Measurements from ENCODE around the gene MICAL2. TPM values are rescaled to one million over a fixed set of nuclear protein-coding genes. Genes with fewer than 3 reads are reported as not detected.

MICAL2 gene
- total RNA-seq, 4 donors from 2014 or later: 195 to 499 (median 259) TPM

GRCh38 chr11:12140186-12140793 lies 29.9 kb downstream of the MICAL2 start:
- H3K4me1 ChIP-seq: peaks cover 84 to 97% (median 91%) of the 10 kb centered on the region in 4 donors
- H3K27ac ChIP-seq (replicated peaks in 1 of 4): peak overlapping the region; percentile 84 to 89 (median 86)

GRCh38 chr11:12141283-12141682 lies 30.9 kb downstream of the MICAL2 start:
- DNase-seq (ENCODE audit: extremely low spot score): no peak
- WGBS: 75% methylated on average over 1 of the region's 1 CpG
- Histone ChIP-seq H3K9me3 (no peaks in the 10 kb centered on the region), H3K4me3 (no peak overlapping the region), H3K27me3 (no peaks in the 10 kb centered on the region), H3K4me1 (peaks cover 80 to 87% (median 82%) of the 10 kb centered on the region in 4 donors), H3K27ac (replicated peaks in 1 of 4) (peak overlapping the region; percentile 84 to 89 (median 86)), H3K36me3 (no peaks in the 10 kb centered on the region)
- intact Hi-C loops (cut with DNase I): no loop called here
- no peak for TF ChIP-seq POLR2A (IDR thresholded peaks at IDR 0.05; ENCODE audit: low read depth)
- no peak for TF ChIP-seq CTCF (IDR thresholded peaks at IDR 0.05)
- TF ChIP-seq EP300 (IDR thresholded peaks at IDR 0.05): no peak
- TF ChIP-seq POLR2AphosphoS5 (IDR thresholded peaks at IDR 0.05): no peak

More at GRCh38 chr11:12140186-12140793, 29.9 kb downstream of the MICAL2 start:
- DNase-seq (ENCODE audit: extremely low spot score): no peak
- WGBS: 32% methylated on average over 3 of the region's 3 CpGs
- no peak overlapping the region for H3K4me3 ChIP-seq
- H3K9me3 ChIP-seq: no peaks in the 10 kb centered on the region
- TF ChIP-seq POLR2A (IDR thresholded peaks at IDR 0.05; ENCODE audit: low read depth) (no peak), EP300 (IDR thresholded peaks at IDR 0.05) (no peak), CTCF (IDR thresholded peaks at IDR 0.05) (no peak), POLR2AphosphoS5 (IDR thresholded peaks at IDR 0.05) (no peak)
- H3K36me3 ChIP-seq: no peaks in the 10 kb centered on the region
- H3K27me3 ChIP-seq: no peaks in the 10 kb centered on the region
- intact Hi-C loops (cut with DNase I): no loop called here

GRCh38 chr11:12142176-12142575 lies 31.8 kb downstream of the MICAL2 start:
- TF ChIP-seq CTCF (IDR thresholded peaks at IDR 0.05): no peak
- no peak for TF ChIP-seq POLR2AphosphoS5 (IDR thresholded peaks at IDR 0.05)
- TF ChIP-seq EP300 (IDR thresholded peaks at IDR 0.05): no peak
- TF ChIP-seq POLR2A (IDR thresholded peaks at IDR 0.05; ENCODE audit: low read depth): no peak
- Histone ChIP-seq H3K4me1 (peaks cover 71 to 79% (median 73%) of the 10 kb centered on the region in 4 donors), H3K27ac (replicated peaks in 1 of 4) (peak overlapping the region; percentile 84 to 89 (median 86)), H3K4me3 (no peak overlapping the region), H3K27me3 (no peaks in the 10 kb centered on the region), H3K9me3 (no peaks in the 10 kb centered on the region), H3K36me3 (no peaks in the 10 kb centered on the region)
- intact Hi-C loops (cut with DNase I): no loop called here
- no peak for DNase-seq (ENCODE audit: extremely low spot score)
- WGBS: 89% methylated on average over 2 of the region's 2 CpGs

GRCh38 chr11:12142909-12143308 lies 32.5 kb downstream of the MICAL2 start:
- no peaks in the 10 kb centered on the region for H3K27me3 ChIP-seq
- peaks cover 67 to 71% (median 70%) of the 10 kb centered on the region in 4 donors for H3K4me1 ChIP-seq
- H3K4me3 ChIP-seq: no peak overlapping the region
- no peak for TF ChIP-seq CTCF (IDR thresholded peaks at IDR 0.05)
- no peak for TF ChIP-seq EP300 (IDR thresholded peaks at IDR 0.05)
- no peak for TF ChIP-seq POLR2A (IDR thresholded peaks at IDR 0.05; ENCODE audit: low read depth)
- TF ChIP-seq POLR2AphosphoS5 (IDR thresholded peaks at IDR 0.05): no peak
- no peaks in the 10 kb centered on the region for H3K36me3 ChIP-seq
- intact Hi-C loops (cut with DNase I): no loop called here
- no peak for DNase-seq (ENCODE audit: extremely low spot score)
- H3K9me3 ChIP-seq: no peaks in the 10 kb centered on the region
- 82% methylated on average over 3 of the region's 3 CpGs for WGBS
- H3K27ac ChIP-seq (replicated peaks in 1 of 4): peak overlapping the region; percentile 84 to 89 (median 86)

Data from esophagus muscularis mucosa (tissue), 4 donors.